ENCODE measurements around the gene MAP2K5.

- TF ChIP-seq, protein P1, sequence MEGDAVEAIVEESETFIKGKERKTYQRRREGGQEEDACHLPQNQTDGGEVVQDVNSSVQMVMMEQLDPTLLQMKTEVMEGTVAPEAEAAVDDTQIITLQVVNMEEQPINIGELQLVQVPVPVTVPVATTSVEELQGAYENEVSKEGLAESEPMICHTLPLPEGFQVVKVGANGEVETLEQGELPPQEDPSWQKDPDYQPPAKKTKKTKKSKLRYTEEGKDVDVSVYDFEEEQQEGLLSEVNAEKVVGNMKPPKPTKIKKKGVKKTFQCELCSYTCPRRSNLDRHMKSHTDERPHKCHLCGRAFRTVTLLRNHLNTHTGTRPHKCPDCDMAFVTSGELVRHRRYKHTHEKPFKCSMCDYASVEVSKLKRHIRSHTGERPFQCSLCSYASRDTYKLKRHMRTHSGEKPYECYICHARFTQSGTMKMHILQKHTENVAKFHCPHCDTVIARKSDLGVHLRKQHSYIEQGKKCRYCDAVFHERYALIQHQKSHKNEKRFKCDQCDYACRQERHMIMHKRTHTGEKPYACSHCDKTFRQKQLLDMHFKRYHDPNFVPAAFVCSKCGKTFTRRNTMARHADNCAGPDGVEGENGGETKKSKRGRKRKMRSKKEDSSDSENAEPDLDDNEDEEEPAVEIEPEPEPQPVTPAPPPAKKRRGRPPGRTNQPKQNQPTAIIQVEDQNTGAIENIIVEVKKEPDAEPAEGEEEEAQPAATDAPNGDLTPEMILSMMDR (IDR thresholded peaks at IDR 0.05; ENCODE audit: low read length), result no peak
- no peak for TF ChIP-seq EZH2 (IDR thresholded peaks at IDR 0.05; ENCODE audit: borderline replicate concordance, low read length)
Measured at GRCh38 chr15:67670647-67671305, 128.3 kb downstream of the MAP2K5 start.

Data from OCI-LY1 (cell line).